ENCODE results near the gene DOK3. TPM values are rescaled to one million over a fixed set of nuclear protein-coding genes. Genes with fewer than 3 reads are reported as not detected.

Gene DOK3
- total RNA-seq, 4 donors from 2014 or later = 2.1 to 52.0 (median 5.5) TPM

DNA sequence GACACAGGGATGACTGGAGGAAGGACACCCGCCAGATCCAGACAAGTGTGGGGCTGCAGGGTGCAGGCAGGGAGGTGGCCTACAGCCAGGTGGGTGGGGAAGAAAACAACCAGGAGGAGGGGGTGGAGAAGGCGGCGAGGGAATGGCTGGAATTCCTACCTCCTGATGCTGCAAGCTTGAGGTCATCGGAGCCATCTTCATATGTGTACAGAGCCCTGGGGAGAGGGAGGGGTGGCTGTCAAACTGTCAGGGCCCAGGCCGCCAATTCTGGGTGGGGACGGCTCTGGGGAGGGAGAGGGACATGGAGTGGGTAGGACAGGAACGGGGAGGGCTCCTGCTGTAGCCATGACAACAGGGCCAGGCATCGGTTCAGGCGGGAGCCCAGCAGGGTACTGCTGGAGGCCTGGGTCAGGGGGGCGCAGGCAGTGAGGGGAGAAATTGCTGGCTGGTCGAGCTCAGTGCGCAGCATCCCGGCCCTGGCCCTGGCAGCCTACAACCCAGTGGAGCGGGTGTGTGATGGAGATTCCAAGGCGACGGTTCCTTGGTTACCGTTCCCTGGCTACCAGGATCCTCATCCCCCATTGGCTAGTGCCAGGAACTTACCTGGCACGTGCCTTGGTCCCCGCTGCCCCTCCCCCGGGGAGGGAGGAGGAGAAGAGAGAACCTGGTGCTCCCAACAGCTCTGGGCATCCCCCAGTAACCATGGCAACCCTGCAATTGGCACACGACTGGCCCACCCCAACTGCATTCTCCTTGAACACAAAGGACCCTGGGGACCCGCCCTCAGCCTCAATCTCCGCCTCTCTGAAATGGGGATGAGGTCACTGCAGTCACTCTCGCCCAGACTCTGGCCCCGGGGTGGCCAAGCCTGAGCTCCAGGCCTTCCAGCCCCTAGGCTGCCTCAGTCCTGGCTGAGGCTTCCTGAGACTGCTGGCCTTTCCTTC is 40.7 kb downstream of the DOK3 start:
- H3K27me3 ChIP-seq = no peaks in the 10 kb centered on the region
- peaks cover 0 to 20% (median 10%) of the 10 kb centered on the region in 4 donors for H3K4me1 ChIP-seq
- H3K36me3 ChIP-seq = peaks cover 0 to 19% (median 0%) of the 10 kb centered on the region in 3 donors
- no peak for TF ChIP-seq POLR2A (IDR thresholded peaks at IDR 0.05)
- TF ChIP-seq, protein P1, sequence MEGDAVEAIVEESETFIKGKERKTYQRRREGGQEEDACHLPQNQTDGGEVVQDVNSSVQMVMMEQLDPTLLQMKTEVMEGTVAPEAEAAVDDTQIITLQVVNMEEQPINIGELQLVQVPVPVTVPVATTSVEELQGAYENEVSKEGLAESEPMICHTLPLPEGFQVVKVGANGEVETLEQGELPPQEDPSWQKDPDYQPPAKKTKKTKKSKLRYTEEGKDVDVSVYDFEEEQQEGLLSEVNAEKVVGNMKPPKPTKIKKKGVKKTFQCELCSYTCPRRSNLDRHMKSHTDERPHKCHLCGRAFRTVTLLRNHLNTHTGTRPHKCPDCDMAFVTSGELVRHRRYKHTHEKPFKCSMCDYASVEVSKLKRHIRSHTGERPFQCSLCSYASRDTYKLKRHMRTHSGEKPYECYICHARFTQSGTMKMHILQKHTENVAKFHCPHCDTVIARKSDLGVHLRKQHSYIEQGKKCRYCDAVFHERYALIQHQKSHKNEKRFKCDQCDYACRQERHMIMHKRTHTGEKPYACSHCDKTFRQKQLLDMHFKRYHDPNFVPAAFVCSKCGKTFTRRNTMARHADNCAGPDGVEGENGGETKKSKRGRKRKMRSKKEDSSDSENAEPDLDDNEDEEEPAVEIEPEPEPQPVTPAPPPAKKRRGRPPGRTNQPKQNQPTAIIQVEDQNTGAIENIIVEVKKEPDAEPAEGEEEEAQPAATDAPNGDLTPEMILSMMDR (IDR thresholded peaks at IDR 0.05) = no peak
- H3K27ac ChIP-seq = no peak overlapping the region
- H3K9me3 ChIP-seq = no peaks in the 10 kb centered on the region
- DNase-seq = no peak
- H3K4me3 ChIP-seq = no peak overlapping the region

DNA sequence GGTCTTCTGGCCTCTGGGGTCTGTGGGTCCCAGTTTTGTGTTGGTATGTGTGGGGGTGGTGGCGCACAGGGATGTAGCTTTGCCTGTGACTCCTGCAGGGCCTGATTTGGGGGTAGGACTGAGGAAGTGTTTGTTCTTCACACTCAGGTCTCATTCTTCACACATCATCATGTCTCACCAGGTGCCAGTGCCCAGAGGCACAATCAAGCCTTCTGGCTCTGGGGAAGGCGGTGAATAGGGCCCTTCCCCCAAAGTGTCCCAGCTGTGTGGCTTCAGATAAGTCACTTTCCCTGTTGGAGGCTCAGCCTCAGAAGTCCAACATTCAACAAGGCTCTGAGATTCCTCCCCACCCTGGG is 41.3 kb downstream of the DOK3 start:
- DNase-seq = no peak
- Histone ChIP-seq H3K9me3 (no peaks in the 10 kb centered on the region), H3K36me3 (peaks cover 0 to 19% (median 0%) of the 10 kb centered on the region in 3 donors), H3K4me3 (no peak overlapping the region), H3K4me1 (peaks cover 0 to 17% (median 8%) of the 10 kb centered on the region in 4 donors), H3K27me3 (no peaks in the 10 kb centered on the region), H3K27ac (no peak overlapping the region)
- TF ChIP-seq POLR2A (IDR thresholded peaks at IDR 0.05) = no peak
- TF ChIP-seq, protein P1 (IDR thresholded peaks at IDR 0.05) = no peak

DNA sequence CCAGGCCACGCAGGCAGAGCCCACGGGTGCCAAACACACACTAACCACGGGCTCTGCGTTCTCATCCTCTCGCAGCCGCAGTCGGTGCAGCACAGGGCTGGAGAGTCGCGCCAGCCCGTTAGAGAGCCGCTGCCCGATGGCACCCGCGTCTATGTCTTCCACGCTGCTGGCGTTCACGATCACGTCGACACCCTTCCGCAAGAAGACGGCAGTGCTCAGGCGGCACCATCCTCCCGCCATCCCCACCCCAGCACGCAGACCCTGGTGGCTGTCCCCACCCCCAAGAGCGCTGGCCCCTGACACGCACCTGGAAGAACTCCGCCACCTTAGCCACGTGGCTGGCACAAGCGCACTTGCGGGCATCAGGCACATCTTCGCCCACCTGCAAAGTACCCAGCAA is 42.2 kb downstream of the DOK3 start:
- TF ChIP-seq POLR2A (IDR thresholded peaks at IDR 0.05) = no peak
- TF ChIP-seq, protein P1 (IDR thresholded peaks at IDR 0.05) = no peak
- Histone ChIP-seq H3K9me3 (no peaks in the 10 kb centered on the region), H3K4me3 (no peak overlapping the region), H3K27ac (no peak overlapping the region), H3K36me3 (peaks cover 0 to 19% (median 0%) of the 10 kb centered on the region in 3 donors), H3K27me3 (no peaks in the 10 kb centered on the region), H3K4me1 (peaks cover 0 to 13% (median 5%) of the 10 kb centered on the region in 4 donors)
- no peak for DNase-seq

DNA sequence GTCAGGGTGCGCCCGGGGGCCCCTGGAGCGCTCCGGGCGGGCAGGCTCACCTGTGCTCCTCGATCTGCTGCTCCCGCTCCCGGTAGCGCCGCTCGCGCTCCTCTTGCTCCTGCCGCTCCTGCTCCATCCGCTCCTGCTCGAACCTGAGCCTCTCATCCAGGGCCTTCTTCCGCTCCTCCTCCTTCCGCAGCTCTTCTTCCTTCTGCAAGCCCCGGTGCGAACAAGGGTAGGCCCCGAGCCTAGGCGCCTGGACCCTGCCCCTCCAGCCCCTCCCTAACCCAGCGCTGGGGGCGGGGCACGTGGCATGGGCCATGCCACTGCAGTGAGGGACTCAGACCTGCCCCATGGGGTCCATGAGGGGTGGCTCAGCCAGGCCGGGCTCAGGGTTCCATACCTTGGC is 42.8 kb downstream of the DOK3 start:
- H3K9me3 ChIP-seq = no peaks in the 10 kb centered on the region
- H3K27ac ChIP-seq = no peak overlapping the region
- DNase-seq = no peak
- H3K4me3 ChIP-seq = no peak overlapping the region
- no peak for TF ChIP-seq POLR2A (IDR thresholded peaks at IDR 0.05)
- TF ChIP-seq, protein P1 (IDR thresholded peaks at IDR 0.05) = no peak
- H3K4me1 ChIP-seq = peaks cover 0 to 7% (median 0%) of the 10 kb centered on the region in 4 donors
- no peaks in the 10 kb centered on the region for H3K27me3 ChIP-seq
- H3K36me3 ChIP-seq = peaks cover 0 to 19% (median 0%) of the 10 kb centered on the region in 3 donors

DNA sequence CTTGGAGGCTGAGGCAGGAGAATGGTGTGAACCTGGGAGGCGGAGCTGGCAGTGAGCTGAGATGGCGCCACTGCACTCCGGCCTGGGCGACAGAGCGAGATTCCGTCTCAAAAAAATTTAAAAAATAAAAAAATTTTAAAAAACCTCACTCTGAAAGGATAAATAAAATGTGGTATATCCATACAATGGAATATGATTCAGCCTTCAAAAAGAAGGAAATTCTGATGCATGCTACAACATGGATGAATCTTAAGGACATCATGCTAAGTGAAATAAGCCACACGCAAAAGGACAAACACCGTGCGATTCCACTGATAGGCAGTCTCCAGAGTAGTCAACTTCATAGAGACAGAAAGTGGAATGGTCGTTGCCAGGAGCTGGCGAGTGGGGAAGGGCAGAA is 44.6 kb downstream of the DOK3 start:
- Histone ChIP-seq H3K4me1 (no peaks in the 10 kb centered on the region), H3K4me3 (no peak overlapping the region), H3K27me3 (no peaks in the 10 kb centered on the region), H3K36me3 (peaks cover 0 to 19% (median 0%) of the 10 kb centered on the region in 3 donors), H3K27ac (no peak overlapping the region), H3K9me3 (no peaks in the 10 kb centered on the region)
- TF ChIP-seq, protein P1 (IDR thresholded peaks at IDR 0.05) = no peak
- TF ChIP-seq POLR2A (IDR thresholded peaks at IDR 0.05) = no peak
- DNase-seq = no peak
